ENCODE results near the gene PDCD1LG2. TPM values are rescaled to one million over a fixed set of nuclear protein-coding genes. Genes with fewer than 3 reads are reported as not detected.
"Not testable (repeated sequence)": the region's sequence is repeated elsewhere in the genome, so short reads cannot be mapped to it uniquely, and the experiment has no call there.

The PDCD1LG2 gene
- 1 to 10 TPM; 4.2 to 5.4 TPM for total RNA-seq
- long read RNA-seq, donor 1, result 0 reads
- long read RNA-seq, donor 2, partial matches to known transcripts, result 0 of 3 reads
- long read RNA-seq, donor 2, other reads (novel, unspliced or antisense), result 1 of 3 reads

- intact Hi-C loops (cut with DNase I), result loop anchor here in 1 of 2 donors (10.0 kb wide), 1 partner anchor 54 kb away; no protein-coding TSS in a partner anchor
Observed at GRCh38 chr9:5510360-5510931, at the start of gene PDCD1LG2. Gene PDCD1LG2 (plus strand): TSS chr9:5510531. CDS start chr9:5522547, 12,016 bp downstream.

GRCh38 chr9:5464831-5465330 lies 45.5 kb upstream of the PDCD1LG2 start:
- DNase-seq (ENCODE audit: low spot score); intact Hi-C loops (cut with DNase I): not testable (repeated sequence)

More at GRCh38 chr9:5510360-5510931, at the start of gene PDCD1LG2:
- no peak for DNase-seq (ENCODE audit: low spot score)

GRCh38 chr9:5466005-5466404 lies 44.3 kb upstream of the PDCD1LG2 start:
- intact Hi-C loops (cut with DNase I), result no loop called here
- no peak for DNase-seq (ENCODE audit: low spot score)

GRCh38 chr9:5466766-5467165 lies 43.6 kb upstream of the PDCD1LG2 start:
- no peak for DNase-seq (ENCODE audit: low spot score)
- intact Hi-C loops (cut with DNase I), result no loop called here

- DNase-seq (ENCODE audit: low spot score), result no peak
- intact Hi-C loops (cut with DNase I), result no loop called here
Observed at GRCh38 chr9:5468850-5469249, 41.5 kb upstream of the PDCD1LG2 start.

GRCh38 chr9:5470122-5470521 lies 40.2 kb upstream of the PDCD1LG2 start:
- DNase-seq (ENCODE audit: low spot score), result no peak
- intact Hi-C loops (cut with DNase I), result no loop called here

- intact Hi-C loops (cut with DNase I), result no loop called here
- DNase-seq (ENCODE audit: low spot score), result no peak
Observed at GRCh38 chr9:5470816-5471215, 39.5 kb upstream of the PDCD1LG2 start.

- intact Hi-C loops (cut with DNase I); DNase-seq (ENCODE audit: low spot score): not testable (repeated sequence)
Observed at GRCh38 chr9:5475611-5476010, 34.7 kb upstream of the PDCD1LG2 start.

GRCh38 chr9:5478206-5478605 lies 32.1 kb upstream of the PDCD1LG2 start:
- intact Hi-C loops (cut with DNase I), result no loop called here
- DNase-seq (ENCODE audit: low spot score), result no peak

- intact Hi-C loops (cut with DNase I), result no loop called here
- no peak for DNase-seq (ENCODE audit: low spot score)
Observed at GRCh38 chr9:5479994-5480694, 30.2 kb upstream of the PDCD1LG2 start.

GRCh38 chr9:5480919-5481318 lies 29.4 kb upstream of the PDCD1LG2 start:
- intact Hi-C loops (cut with DNase I), result no loop called here

GRCh38 chr9:5481322-5482040 lies 28.9 kb upstream of the PDCD1LG2 start:
- no peak for DNase-seq (ENCODE audit: low spot score)
- intact Hi-C loops (cut with DNase I), result no loop called here

More at GRCh38 chr9:5480919-5481318, 29.4 kb upstream of the PDCD1LG2 start:
- DNase-seq (ENCODE audit: low spot score), result no peak

- DNase-seq (ENCODE audit: low spot score), result no peak
- intact Hi-C loops (cut with DNase I), result no loop called here
Observed at GRCh38 chr9:5482194-5482593, 28.1 kb upstream of the PDCD1LG2 start.

GRCh38 chr9:5483306-5483705 lies 27.0 kb upstream of the PDCD1LG2 start:
- DNase-seq (ENCODE audit: low spot score), result no peak
- intact Hi-C loops (cut with DNase I), result no loop called here

GRCh38 chr9:5485378-5486085 lies 24.8 kb upstream of the PDCD1LG2 start:
- DNase-seq (ENCODE audit: low spot score), result no peak
- intact Hi-C loops (cut with DNase I), result no loop called here

- intact Hi-C loops (cut with DNase I), result no loop called here
- no peak for DNase-seq (ENCODE audit: low spot score)
Observed at GRCh38 chr9:5486988-5487387, 23.3 kb upstream of the PDCD1LG2 start.

- intact Hi-C loops (cut with DNase I), result no loop called here
Observed at GRCh38 chr9:5488221-5489008, 21.9 kb upstream of the PDCD1LG2 start.

GRCh38 chr9:5489630-5490490 lies 20.5 kb upstream of the PDCD1LG2 start:
- intact Hi-C loops (cut with DNase I), result loop anchor here in 1 of 2 donors (10.0 kb wide), 1 partner anchor 175 kb away; no protein-coding TSS in a partner anchor
- no peak for DNase-seq (ENCODE audit: low spot score)

More at GRCh38 chr9:5488221-5489008, 21.9 kb upstream of the PDCD1LG2 start:
- no peak for DNase-seq (ENCODE audit: low spot score)

All from posterior vena cava (tissue), 2 donors.